Peyer's patch (tissue), 4 donors: ENCODE results near the gene CUBN.

ENCODE experiments used
- CTCF ChIP-seq, 6 experiments: fragments of 450-650 bp in 4 of 6; fragments of 200-600 bp in 2 of 6; sonication (generic) in 1 of 6; IDR thresholded peaks; one replicate each; pipeline ENCODE4 v1.5.1; 2017 to 2019; ENCODE audit warnings: antibody characterized with exemption in 6 of 6, mild to moderate bottlenecking in 3 of 6, moderate library complexity in 1 of 6
- POLR2A ChIP-seq, 2 donors: fragments of 450-650 bp; IDR thresholded peaks; one replicate each; pipeline ENCODE4 v1.5.1; 2017; ENCODE audit warnings: antibody characterized with exemption in 2 of 2, mild to moderate bottlenecking in 2 of 2, moderate library complexity in 2 of 2

DNA sequence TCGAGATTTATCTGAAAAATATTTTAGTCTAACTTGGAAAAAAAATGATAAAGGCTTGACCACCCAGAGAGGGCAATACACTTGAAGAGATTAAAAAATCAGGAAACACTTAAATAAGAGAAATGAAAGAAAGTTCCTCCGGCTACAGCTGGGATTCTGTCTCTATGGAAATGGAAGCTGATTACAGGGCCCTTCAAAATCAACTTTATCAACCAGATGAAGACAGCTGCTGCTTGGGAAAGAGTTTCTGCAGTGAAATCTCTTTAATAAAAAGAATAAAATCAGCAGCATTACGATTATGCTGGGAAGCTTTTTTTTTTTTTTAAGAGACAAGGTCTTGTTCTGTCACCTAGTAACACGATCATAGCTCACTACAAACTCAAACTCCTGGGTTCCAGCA, 316.9 kb downstream of the CUBN start:
- TF ChIP-seq POLR2A (IDR thresholded peaks at IDR 0.05) (no peak), CTCF (IDR thresholded peaks at IDR 0.05) (no peak)
